KBM-7 (cell line): Measurements from ENCODE around the gene TUBA1B.
"Not testable (repeated sequence)": the region's sequence is repeated elsewhere in the genome, so short reads cannot be mapped to it uniquely, and the experiment has no call there.

Source experiments
- DNase-seq: peaks from one replicate; pipeline ENCODE4 v3.0.0-alpha.2; 2015
- in situ Hi-C: fragments of 300-500 bp; cut with MboI; formaldehyde crosslinking; loops from 2 replicates; pipeline ENCODE4 v1.14.3; 2020; ENCODE audit warnings: low sequenced_read_pairs, low pct_unique_long_range_greater_than_20kb, mixed read lengths

Gene TUBA1B

DNA sequence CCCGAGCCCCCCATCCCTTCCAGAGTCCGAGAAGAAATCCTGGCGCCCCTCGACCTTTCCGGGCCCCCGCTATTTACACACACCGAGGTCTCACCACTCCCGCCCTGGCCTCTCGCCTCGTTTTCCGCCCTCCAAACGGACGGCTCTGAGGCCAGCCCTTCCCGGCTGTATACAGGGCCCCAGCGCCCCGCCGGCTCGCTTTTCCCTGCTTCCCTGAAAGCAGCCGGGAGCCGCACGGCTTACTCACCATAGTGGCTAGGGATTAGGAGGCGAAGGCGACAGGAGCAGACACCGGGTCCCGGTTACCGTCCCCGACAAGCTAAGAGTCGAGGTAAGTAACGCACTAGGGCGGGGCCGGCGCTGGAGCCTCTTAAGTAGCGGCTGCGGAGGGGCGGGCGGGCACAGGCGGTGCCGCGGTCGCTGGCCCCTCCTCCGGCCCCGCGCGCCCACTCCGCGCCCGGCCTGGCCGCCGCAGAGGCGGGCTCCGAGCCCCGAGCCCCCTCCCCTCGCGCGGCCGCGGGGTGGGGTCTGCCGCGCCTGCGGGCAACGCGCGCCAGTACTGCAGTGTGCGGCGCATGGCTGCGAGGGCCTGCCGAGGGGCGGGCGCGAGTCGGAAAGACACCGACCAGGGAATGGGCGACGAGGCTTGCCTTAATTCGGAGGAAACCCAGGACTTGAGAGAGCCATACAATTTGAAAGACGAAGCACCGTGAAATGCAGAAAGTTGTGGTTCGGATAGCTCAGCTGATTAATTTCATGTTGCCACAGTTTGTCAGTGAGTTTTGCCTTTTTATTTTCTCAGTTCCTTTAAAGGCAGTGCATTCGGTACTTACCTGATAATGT is at the start of gene TUBA1B:
TSS of gene TUBA1B (minus strand) at position 345 of the 843 bp plus-strand sequence. CDS start at position 250, 95 bp downstream.
- in situ Hi-C loops = no loop called here
- DNase-seq = peak; percentile 83

DNA sequence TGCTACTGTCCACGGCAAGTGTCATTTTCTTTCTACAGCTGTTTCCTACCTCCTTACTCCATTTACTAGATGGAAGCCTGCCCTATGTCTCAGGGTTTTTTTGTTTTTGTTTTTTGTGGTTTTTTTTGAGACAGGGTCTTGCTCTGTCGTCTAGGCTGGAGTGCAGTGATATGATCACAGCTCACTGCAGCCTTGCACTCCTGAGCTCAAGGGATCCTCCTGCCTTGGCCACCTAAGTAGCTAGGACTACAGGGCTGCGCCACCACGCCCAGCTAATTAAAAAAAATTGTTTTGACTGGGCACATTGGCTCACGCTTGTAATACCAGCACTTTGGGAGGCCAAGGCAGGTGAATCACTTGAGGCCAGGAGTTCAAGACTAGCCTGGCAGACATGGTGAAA is 43.0 kb upstream of the TUBA1B start:
- DNase-seq = no peak
- in situ Hi-C loops = no loop called here

DNA sequence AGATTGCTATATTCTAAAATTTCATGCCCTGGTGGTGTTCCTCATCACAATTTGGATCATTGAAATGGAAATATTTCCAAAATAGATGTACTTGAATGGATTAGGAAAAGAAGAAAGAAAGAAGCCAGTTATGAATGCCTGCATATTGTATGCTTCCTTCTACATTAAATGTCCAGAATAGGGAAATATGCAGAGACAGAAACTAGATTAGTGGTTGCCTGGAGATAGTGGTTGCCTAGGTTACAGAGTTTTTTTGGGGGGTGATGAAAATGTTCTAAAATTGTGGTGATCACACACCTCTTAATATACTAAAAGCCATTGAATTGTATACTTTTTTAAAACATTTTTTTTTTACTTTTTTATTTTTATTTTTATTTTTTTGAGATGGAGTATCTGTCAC is 39.7 kb upstream of the TUBA1B start:
- in situ Hi-C loops = no loop called here
- no peak for DNase-seq

DNA sequence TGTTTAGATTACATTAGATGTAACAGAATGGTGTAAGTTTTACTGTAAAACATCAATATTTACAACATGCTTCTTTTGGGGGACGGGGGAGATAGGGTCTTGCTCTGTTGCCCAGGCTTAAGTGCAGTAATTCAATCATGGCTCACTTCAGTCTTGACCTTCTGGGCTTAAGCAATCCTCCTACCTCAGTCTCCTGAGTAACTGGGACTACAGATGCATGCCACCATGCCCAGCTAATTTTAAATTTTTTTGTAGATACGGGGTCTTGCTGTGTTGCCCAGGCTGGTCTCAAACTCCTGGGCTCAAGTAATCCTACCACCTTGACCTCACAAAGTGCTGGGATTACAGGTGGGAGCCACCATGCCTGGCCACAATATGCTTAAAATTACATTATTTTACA is 33.9 kb upstream of the TUBA1B start:
- DNase-seq = no peak
- in situ Hi-C loops = no loop called here

DNA sequence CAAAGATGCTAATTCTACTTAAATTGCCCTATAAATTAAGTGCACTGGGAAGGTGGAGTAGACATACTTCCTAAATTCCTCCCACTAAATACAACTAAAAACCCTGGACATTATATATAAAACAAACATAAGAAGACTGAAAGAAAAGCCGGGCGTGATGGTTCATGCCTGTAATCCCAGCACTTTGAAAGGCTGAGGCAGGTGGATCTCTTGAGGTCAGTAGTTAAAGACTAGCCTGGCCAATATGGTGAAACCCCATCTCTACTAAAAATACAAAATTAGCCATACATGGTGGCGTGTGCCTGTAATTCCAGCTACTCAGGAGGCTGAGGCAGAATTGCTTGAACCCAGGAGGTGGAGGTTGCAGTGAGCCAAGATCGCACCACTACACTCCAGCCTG is 30.7 kb upstream of the TUBA1B start:
- DNase-seq, in situ Hi-C loops: not testable (repeated sequence)

DNA sequence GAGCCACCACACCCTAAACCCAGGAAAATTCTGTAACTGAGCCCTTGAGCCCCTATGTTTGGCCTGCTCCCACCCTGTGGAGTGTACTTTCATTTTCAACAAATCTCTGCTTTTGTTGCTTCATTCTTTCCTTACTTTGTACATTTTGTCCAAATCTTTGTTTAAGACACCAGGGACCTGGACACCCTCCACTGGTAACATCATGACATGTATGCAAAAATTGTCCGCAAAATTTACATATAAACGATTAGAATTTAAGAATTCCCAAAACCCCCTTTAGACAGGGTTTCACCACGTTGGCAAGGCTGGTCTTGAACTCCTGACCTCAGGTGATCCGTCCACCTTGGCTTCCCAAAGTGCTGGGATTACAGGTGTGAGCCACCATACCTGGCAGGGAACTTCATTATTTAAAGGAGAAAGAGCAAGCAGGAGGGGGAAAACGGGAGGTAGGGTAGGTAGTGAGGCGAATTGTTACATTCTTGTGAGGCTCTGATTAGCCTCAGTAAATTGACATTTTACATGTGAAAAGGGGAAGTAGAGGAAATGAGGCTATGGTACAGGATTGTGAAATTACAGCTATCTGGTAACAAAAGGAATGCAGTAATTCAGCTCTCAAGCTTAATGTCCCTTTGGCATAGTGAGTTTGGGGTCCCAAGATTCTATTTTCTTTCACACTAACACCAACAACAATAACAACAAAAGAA is 30.0 kb upstream of the TUBA1B start:
- peak; percentile 65 for DNase-seq
- in situ Hi-C loops = no loop called here

DNA sequence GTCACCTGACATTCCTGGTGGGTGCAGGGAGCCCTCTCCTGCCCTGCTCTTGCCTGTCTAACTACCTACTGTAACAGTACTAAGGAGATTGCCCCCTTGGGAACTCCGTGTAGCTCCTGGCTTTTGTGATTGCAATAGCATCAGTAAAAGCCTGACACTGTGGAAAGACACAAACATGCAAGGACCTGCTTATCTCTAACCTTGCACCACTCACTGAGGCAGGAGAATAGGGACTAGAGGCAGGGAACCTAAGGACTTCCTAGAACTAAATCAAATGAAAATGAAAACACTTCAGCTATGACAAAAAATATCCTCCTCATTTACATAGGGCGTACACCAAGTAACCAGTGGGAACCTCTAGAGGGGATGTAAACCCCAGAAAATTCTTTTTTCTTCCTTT is 29.2 kb upstream of the TUBA1B start:
- DNase-seq = no peak

DNA sequence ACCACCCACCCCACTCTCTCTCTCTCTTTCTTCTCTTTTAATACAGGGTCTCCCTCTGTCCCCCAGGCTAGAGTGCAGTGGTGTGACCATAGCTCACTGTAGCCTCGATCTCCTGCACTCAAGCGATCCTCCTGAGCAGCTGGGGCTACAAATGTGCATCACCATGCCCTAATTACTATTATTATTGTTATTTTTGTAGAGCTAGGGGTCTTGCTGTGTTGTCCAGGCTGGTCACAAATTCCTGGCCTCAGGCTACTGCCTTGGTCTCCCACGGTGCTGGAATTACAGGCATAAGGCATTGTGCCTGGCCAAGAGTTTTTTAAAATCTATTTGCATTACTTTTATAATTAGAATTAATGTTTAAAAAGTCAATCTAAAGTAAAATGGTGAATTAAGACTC is 23.0 kb upstream of the TUBA1B start:
- in situ Hi-C loops = no loop called here
- no peak for DNase-seq

More for the DNA sequence above, 29.2 kb upstream of the TUBA1B start:
- in situ Hi-C loops = no loop called here

DNA sequence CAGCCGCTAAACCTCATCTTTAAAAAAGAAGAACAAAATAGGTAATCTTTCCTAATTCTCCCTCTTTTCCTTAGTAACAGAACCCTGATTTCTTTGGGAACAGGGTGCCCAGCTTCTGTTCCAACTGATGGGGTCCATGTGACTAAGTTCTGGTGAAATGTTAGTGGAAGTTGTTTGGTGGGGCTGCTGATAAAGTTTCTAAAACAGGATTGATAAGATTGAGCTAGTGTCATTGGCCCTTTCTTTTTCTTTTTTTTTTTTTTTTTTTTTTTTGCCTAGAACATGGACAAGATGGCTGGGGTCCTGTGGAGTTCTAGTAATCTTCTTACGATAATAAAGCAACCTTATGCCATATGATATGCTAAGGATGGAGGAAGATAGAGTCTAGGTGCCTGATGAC is 16.2 kb upstream of the TUBA1B start:
- in situ Hi-C loops = no loop called here
- no peak for DNase-seq

DNA sequence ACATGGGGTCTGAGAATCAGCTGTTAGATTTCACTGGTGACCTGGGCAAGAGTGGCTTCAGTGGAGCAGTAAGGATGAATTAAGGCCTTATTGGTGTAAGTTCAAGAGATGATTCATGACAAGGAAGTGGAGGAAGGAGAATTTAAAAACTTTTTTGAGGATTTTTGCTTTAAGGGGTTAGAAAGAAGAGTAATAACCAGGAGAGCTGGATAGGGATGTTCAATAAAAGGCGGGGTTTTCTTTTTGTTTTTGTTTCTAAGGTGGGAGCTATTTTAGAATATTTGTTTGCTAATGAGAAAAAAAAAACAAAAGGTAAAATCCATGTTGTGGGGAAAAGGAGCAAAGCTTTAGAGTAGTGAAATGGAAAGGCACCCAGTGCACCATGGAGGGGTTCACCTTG is 15.2 kb upstream of the TUBA1B start:
- in situ Hi-C loops = no loop called here
- no peak for DNase-seq

DNA sequence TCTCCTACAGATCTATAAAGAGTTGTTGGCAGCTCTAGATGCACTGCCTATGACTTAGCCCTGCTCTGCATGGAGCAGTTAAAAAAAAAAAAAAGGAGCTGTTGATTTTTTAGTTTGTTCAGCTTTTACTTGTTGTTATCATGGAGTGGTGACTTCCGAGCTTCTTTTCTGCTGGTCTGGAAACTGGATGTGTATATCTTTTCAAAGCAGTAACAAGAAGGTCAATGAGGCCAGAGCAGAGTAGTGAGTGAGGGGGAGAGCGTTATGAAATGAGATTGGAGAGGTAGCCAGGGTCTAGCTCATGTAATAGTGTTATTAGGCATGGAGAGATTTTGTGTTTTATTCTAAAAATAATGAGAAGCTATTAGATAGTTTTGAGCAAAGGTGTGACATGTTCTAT is 13.2 kb upstream of the TUBA1B start:
- in situ Hi-C loops = no loop called here
- DNase-seq = no peak

DNA sequence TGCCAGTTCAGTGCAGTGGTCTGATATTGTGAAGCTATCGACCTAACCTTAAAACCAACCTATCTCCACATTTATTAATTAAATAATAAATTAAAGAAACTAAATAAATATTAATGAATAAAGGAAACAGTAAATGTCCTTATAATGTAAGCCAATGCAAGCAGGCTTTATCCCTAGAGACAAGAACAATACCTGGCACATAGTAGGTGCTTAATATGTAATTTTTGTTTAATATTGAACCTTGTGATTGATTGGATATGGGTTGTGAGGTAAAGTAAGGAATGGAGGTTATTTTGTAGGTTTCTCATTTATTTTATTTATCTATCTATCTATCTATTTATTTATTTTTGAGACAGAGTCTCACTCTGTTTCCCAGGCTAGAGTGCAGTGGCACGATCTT is 7.8 kb upstream of the TUBA1B start:
- DNase-seq = no peak
- in situ Hi-C loops = no loop called here

DNA sequence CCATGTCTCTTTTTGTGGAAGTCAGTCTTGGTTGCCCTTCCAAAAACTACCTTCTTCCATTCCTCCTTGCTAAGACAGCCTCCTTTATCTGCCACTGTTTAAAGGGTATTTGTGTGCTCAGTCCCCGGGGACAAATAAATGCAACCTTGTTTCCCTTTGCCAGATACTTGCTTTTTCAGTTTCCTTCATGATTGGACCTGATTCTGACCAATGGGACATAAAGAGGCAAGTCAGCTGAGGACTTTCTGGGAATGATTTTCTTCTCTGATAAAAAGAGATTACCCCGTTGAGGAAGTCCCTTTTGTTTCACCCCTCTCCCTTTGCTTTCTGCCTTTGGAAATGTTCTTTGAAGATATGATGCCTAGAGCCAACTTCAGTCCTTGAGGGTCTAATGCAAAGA is 7.4 kb upstream of the TUBA1B start:
- DNase-seq = peak; percentile 37
- in situ Hi-C loops = no loop called here

DNA sequence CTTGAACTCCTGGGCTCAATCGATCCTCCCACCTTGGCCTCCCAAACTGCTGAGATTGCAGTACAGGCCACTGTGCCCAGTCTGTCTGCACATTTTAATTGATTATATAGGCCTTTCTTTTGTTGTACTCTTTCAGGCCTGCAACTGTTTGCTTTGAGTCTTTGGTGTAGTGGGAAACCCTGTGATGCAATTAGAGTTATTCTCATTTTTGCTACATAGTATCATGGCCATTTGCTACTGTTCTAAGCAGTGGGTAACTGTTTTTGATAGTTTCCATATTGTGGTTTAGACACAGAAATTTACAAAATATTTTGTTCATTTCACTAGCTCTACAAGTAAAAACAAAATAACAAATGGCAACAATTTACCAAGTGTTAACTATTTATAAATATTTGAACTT is 6.3 kb upstream of the TUBA1B start:
- no peak for DNase-seq
- in situ Hi-C loops = no loop called here

DNA sequence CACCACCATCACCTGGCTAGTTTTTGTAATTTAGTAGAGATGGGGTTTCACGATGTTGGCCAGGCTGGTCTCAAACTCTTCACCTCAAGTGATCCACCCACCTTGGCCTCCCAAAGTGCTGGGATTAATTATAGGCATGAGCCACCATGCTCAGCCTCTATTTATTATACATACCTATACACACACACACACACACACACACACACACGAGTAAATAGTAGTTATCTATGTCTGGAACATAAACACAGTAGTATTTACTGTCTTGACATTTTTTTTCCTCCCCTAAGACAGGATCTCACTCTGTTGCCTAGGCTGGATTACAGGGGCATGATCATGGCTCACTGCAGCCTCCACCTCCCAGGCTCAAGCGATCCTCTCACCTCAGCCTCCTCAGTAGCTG is 5.8 kb upstream of the TUBA1B start:
- DNase-seq, in situ Hi-C loops: not testable (repeated sequence)

DNA sequence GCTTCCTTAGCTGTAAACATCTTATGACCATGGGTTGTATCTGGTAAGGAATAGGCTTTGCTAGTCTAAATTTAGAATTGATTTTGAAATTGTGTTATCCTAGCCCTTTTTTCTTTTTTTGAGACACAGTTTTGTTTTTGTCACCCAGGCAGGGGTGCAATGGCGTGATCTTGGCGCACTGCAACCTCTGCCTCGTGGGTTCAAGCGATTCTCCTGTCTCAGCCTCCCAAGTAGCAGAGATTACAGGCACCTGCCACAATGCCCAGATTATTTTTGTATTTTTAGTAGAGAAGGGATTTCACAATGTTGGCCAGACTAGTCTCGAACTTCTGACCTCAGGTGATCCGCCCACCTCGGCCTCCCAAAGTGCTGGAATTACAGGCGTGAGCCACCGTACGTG is 2.4 kb upstream of the TUBA1B start:
- DNase-seq = no peak
- in situ Hi-C loops = no loop called here

DNA sequence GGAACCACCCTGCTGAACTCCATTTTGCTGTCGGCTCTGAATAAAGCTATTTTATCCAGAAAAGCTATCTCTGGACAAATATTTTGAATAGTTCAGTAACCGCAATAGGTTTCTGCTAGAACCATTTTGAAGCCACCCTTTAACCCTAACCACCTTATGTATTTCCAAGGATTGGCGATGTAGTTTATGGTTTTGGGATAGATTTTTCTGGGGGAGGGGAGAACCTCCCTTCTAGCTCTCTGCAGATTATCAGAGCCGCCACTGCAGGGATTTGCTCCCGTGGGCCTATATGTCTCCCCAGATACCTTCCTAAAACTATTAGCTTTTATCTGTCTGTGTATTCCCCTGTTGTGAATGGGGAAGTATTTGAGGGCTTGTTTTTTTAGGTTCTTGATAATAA is 1.8 kb upstream of the TUBA1B start:
- in situ Hi-C loops = no loop called here
- DNase-seq = peak; percentile 18

DNA sequence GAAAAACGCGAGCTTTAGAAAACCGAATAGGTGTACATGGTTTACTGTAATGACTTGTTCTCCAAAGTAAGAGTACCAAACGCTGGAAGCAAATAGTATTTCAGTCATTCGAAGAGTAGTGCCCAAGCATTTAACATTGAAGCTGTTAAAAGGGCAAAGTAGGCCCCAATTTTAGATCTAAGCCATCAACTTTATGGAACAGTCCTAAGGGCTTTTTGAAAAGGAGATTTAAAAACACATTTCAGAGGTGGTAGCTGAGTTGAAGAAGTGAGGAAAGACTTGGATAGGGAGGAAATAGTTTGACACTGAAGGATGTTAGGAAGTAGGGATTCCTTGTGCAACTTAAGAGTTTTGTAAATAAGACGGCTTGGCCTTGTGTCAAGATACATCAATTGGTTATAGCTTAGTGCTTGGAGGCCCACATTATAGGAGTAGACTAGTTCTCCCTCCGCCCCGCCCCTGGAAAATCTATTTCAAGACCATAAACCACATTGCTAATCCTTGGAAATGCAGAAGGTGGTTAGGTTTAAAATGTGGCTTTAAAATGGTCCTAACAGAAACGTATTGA is 783 bp upstream of the TUBA1B start:
- peak; percentile 70 for DNase-seq
- in situ Hi-C loops = no loop called here

DNA sequence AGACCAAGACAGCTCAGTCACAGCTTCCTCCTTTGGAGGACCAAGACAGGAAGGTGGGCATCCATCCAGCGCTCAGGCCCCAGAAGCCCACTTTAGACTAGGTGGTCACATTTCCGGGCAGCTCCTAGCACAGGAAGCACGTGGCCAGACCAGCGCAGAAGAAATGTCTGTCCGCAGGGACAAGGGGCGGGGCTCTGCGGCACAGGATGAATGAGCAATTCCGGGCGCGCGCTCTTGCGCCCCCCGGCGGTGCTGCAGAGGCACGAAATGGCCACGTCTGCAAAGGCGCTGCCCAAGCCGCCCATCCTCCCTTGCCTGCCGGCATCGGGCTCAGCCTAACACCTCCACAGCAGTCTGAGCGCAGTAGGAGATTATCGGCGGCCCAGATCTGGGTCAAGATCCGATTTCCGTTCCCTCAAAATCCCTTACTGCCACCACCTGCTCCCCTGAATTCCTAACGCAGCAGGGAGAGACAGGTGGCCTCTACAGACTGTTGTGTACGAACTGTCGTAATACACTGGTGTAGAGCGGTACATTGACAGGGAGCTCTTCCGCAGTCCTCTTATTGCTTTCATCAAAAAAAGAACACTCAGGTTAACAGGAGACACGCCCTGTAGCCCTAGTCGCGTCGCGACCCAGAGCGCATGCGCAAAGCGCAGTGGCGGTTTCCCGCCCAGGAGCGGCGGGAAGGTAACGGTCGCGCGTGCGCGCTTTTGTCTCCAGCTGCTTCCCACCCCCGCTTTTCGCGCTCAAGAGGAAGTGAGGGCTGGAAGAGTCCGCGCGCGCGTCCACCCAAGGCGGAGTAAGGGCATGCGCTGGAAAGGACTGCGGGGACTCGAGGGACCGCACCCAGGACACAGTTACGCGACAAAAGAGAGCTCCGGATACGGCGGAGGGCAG is 794 bp downstream of the TUBA1B start:
- peak; percentile 93 for DNase-seq
- in situ Hi-C loops = no loop called here
